CD4-positive, alpha-beta T cell treated with Interleukin-12 subunit alpha and Interleukin-12 subunit beta, for 1 hour (primary cell): Measurements from ENCODE around the gene PARS2.
"Not testable (repeated sequence)": the region's sequence is repeated elsewhere in the genome, so short reads cannot be mapped to it uniquely, and the experiment has no call there.

Experiments
- DNase-seq: peaks from one replicate; pipeline ENCODE4 v3.0.0-alpha.2; 2020

Gene PARS2

DNA sequence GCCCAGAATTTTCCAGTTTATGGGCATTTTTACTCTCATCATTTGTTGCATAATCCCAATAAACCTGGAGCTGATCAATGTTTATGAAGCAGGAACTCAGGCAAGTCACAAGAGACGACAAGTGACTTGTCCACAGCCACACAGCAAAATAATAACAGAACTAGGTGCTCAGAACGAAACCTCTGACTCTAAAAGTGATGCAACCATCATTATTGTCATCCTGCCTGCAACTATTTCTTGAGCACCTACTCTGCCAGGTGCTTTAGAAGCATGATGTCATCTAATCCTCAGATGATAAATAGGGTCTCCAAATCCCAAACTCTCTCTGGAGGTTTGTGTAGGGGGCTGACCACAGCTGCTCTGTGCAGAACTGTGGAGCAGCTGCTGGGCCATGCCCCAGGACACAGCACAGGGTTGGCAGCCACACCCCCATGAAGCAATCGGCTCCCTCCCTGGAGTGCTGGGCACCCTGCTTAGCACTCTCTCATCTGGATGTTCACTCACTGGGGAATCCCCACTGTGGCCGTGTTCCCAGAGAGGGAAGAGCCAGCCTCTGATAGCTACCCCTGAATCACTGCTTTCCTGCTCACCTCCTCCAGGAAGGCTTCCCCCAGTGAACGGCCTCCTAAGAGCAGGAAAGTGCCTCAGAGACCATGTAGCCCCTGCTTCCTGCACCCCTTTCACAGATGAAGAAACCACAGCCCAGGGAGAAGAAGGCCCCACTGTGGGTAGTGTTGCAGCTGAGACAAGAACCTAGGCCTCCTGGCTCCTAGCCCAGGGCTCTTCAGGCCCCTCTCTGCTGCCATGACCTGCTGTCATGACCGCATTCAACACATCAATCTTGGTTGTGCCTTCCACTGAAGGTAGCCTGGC lies 34.7 kb upstream of the PARS2 start:
- peak; percentile 13 for DNase-seq

DNA sequence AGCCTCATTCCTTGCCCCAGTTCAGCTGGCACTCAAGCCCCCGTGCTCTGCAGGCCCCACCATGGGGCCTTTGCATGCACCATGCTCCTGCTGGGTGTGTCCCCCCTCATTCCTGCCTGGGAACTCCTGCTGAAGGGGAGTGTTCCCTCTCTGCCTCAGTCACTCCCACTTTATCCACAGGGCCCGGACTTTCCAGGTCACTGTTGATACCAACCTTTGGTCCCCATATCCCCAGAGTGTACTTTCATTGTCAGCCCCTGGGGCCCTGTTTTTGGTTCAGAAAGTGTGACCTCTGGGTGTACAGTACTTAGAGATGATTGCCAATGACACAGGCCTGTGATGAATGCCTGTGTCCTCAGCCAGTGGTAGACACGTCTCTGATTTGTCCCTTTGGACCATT lies 33.9 kb upstream of the PARS2 start:
- DNase-seq: no peak

DNA sequence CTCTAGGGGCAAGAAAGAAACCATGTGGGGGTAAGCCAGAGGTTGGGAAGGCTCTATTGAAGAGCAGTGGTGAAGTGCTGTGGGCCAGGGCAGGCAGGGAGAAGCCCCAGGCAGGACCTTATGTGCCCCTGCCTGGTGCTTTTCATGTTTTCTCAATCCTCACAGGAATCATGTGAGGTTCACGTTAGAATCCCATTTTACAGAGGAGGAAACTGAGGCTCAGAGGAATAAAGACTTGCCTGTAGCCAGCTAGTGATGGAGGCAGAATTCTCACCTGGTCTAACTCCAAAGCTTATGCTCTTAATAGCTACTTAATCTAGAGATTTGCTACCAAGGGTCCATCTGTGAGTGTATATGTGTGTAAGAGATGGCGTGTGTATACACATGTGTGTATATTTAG lies 32.6 kb upstream of the PARS2 start:
- no peak for DNase-seq

DNA sequence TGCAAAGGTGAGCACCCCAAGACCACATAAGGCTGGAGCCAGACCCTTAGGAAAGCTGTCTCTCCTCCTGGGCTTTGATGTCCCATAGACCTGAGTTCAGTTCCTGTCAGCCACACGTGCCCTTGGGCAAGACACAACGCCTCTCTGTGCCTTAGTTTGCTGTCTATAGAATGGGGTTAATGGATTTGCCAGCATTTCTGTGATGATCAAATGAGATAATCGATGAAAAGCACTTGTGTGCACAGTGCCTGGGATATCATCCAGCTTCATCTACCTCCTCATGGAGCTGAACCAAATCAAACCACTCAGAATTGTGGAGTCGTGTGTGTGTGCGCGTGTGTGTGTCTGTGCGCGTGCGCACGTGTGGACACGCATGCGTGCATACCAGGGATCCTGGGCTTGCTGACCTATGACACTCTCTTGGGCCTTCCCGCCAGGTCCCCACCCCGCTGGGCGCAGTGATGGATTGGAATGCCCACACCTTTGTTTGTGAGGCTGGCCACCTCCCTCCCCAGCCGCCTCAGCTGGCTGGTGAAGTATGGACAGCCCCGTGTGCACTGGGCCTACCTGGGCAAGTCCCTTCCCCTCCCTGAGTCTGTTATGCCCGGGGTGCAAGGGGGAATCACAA lies 31.6 kb upstream of the PARS2 start:
- DNase-seq: no peak

DNA sequence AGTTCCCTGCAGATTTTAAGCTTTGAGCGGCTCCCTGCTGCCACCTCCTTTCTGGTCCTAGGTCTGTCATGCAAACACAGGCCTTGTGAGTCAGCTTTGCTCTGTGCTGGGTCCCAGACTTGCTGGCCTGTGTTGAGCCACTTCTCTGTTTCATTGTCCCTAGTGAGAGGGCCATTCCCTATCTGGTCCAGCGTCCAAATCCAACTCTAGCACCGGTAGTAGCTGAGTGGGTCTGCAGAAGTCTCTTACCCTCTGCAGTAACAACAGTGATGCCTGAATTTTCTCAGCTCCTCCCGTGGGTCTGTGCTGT lies 31.0 kb upstream of the PARS2 start:
- DNase-seq: no peak

DNA sequence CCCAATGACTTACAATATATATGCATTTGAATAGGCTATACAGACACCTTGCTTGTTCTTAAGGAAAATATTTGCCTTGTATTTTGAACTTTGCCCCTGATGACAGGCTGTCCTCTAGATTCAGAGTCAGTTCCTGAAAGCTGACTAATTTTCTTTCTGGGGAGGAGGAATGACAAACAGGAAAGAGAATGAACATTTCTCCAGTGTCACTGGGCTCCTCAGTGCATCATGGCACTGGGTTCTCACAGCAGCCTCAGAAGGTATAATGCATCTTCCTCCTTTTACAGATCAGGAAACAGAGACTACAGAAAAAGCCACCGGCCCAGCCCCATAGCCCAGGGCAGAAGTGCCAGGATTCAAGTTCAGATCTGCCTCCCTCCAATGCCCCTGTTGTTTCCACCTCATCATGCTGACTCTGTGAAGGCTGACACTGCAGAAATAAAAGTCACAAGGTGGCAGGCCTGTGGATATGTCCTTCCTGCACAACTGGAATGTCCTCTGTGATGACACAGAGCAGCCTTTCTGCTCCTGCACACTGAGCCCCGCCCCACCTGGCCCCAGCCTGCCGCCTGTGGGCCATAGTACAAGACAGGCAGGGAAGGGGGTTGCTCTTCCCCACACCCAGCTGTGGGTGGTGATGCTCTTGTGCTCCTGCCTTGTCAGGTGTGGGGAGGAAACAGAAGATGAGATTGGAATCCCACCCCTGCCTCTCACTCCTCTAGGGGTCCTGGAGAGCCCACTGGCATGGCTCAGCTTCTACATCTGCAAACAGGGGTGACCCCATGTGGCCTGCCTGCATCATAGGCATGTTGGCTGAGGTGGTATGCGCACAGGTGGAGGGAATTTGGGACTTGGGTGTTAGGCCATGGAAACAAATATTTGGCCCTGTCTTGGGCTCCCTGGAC lies 30.4 kb upstream of the PARS2 start:
- DNase-seq: no peak

DNA sequence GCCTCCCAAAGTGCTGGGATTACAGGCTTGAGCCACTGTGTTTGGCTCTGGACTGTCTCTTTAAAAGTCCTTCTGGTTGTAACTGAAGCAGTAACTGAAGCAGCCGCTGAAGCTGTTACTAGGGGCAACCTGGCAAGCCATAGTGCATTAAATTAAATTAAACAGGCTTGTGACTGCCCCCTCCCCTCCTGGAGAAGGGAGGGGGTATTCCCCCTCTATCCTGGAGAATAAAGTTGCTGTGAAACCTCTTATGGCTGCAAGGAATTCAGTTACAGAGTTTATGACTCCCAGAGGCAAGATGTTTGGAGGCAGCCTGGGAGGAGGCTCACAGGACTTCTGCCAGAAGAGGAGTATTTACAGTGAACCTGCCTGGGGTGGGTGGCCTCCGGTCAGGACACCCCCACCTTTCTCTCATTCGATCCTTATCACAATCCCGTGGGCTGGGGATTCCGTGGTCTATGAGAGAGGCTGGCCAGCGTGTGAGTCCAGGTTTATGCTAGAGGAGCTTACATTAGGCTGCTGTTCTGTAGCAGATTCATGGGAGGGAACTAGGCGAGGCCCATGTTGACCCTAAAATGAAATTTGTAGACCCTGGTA lies 28.5 kb upstream of the PARS2 start:
- no peak for DNase-seq

DNA sequence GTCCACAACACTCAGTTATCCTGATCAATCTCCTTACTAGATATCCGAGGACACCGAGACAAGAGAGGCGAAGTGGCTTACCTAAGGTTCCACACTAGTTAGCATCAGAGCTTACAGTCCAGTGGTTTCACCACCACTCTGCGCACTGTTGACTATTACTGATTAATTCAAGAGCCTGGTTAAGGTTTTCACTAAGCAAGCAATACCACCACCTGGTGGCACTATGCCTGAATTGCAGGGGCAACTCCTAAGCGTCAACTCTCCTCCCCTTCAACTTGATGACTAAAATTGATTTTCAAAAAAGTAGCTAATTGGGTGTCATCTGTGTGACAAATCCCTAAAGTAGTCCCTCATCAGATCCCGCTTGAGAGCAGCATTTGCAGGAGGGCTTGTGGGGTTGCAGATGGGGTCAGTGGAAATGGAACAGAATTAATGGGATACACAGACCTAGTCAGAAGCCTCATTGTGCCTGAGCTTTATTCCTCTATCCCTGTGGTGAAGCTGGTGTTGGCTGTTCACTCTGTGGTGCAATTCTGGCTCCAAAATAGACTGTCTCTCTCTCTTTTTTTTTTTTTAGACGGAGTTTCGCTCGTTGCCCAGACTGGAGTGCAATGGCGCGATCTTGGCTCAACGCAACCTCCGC lies 27.7 kb upstream of the PARS2 start:
- DNase-seq: peak; percentile 36

DNA sequence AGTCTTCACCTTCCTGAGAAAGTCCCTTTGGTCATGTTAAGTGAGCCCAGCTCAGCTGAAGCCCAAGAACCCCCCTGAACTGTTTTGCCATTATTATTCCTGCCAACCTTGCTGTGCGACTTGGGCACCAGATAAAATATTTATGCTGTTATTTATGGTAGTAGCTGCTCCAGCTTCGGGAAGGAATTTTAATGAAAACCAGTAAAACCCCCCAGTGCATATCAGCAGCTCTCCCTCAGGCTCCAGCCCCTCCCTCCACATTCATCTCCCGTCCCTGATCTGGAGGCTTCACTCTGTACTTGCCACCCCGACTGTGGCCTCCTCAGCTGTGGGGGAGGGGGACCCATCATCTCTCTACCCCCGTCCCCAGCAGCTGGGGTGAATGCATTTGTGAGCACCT lies 24.1 kb upstream of the PARS2 start:
- DNase-seq: no peak

DNA sequence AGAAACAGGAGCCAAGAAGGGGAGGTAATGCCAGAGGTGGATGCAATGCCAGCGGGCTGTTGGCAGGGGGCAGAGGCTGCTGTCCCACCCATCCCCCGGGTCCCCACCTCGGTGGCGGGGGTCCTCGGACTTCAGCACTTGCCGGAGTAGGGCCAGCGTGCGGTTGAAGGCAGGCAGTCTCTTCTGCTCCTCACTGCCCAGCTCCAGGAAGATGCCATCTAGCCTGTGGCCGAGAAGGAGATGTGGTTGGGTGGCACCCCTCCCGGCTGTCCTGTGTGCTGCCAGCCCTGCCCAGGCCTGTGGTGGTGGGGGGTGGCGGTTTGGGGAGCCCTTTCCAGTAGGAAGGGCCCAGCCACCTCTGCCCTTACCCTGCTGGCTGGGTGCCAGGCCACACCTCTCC lies 23.3 kb upstream of the PARS2 start:
- DNase-seq: no peak

DNA sequence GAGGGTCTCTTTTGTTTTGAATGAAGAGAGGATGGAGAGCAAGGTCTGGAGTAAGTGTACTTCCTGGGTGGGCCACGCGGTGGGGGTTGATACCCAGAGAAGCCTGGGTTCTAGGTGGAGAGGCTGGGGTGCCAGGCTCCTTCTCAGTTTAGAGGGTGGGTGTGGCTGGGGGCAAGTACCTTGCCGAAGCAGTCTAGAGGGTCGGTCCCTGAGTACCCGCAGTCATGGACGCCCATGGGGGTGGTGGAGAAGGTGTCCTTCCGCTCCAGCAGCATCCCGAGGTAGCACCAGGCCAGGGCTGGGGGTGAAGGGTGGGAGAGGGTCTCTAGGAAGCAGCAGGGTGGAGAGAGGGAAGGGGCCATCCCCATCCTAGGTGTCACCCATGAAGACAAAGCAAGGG lies 22.5 kb upstream of the PARS2 start:
- no peak for DNase-seq

DNA sequence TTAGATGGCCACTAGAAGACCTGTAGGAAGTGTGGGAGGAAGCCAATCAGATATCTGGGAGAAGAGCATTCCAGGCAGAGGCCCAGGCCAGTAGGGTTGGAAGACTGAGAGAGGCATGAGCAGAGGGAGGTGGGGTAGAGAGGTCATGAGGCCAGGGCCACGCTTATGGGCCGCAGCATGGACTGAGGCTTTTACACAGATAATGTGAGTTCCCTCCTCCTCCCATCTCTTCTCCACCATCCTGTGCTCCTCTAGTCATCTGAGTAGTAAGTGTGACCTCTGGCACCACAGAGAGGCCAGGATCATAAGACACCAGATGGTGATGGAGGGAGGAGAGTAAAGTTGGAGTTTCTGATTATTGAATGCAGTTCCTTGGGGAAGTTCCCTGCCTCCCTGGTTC lies 19.7 kb upstream of the PARS2 start:
- no peak for DNase-seq

DNA sequence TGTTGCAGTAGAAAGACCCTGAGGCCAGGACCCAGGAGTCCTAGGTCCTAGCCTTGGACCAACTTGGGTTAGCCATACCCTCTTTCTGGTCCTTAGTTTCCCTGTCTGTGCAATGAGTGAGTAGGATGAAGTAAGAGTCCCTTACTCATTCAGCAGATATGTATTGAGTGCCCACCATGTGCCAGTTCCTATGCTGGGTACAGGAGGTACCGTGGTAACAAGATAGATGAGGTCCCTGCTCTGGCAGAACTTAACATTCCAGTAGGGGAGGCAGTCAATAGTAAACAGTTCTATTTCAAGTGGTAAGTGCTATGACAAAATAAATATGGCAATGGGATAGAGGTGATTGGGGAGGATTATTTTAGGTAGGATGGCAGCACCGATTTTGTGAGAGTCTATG lies 18.3 kb upstream of the PARS2 start:
- no peak for DNase-seq

DNA sequence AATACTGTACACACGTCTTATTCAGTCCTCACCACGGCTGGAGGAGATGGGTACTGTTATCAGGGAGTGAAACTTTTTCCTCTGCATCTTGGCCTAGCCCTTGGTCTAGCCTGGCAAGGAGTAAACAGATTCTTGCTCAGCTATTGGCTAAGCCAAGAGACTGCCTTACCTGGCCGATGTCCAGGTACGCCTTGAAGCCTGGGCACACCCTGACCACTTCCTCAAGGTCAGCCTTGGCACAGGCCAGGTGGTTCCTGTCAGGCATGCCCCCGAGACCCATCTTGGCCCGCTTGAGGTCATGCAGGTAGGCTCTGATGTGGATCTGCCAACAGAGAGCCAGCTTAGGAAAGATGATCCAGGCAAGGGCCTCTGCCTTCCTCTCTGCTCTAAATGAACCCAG lies 17.8 kb upstream of the PARS2 start:
- DNase-seq: no peak

DNA sequence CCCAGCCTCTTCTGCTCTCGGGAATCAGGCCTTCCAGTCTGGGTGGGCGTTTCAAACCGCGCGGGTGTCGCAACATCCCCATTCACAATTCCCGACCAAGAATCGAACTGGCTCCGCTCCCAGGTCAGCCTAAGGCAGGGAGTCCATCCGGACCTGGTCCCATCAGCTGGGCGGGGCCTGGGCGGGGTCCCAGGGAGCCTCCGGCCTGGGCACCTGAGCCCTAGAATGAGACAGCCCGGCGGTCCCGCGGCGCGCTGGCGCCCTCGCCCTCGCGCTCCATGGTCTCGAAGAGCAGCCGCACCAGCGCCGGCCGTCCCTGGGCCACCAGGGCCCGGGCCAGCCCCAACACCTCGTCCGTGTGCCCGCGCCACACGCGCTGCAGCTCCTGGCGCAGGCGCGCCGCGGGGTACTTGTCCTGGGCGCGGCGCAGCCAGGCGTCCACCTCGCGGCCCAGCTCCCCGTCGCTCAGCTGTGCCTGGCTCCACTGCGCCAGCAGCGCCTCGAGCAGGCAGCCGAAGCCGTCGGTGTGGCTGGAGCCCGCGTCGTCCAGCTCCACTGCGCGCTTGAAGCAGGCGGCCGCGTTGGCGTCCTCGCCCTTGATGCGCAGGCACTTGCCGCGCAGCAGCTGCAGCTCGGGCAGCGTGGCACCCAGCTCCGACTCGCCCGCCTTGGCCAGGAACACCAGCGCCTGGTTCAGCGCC lies 16.9 kb upstream of the PARS2 start:
- DNase-seq: no peak

DNA sequence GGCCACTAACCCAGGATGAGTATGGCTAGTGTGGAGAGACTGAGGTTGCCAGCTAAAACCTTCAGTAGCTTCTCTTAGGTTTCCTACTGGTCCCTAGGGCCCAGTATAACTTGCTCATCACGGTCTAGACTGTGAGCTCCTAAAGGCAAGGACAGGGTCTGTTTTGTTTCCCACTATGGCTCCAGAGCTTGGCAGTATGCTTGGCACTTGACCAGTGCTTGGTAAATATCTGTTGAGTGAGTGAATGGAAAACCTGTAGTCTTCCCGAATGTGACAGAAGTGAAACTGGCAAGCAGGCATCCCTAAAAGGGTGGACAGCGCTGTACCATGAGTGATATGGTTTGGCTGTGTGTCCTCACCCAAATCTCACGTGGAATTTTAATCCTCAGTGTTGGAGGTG lies 13.1 kb upstream of the PARS2 start:
- no peak for DNase-seq

DNA sequence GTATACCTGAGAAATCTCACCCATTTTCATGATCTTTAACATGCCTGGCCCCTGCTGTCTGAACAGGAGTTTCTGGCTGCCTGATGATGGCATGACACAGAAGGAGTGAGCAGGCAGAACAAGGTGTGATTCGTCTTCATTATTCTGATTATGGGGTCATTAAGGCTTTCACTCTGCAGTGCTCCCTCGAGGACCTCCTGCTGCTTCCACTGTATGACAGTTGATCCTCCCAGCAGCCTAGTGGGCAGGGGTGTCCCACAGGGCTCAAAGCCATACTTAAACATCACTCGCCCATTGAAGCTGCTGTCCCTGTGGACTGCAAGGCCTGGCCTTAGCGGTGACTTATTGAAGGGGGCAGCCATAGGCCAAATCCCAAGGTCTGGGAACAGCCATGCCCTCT lies 12.7 kb upstream of the PARS2 start:
- no peak for DNase-seq

DNA sequence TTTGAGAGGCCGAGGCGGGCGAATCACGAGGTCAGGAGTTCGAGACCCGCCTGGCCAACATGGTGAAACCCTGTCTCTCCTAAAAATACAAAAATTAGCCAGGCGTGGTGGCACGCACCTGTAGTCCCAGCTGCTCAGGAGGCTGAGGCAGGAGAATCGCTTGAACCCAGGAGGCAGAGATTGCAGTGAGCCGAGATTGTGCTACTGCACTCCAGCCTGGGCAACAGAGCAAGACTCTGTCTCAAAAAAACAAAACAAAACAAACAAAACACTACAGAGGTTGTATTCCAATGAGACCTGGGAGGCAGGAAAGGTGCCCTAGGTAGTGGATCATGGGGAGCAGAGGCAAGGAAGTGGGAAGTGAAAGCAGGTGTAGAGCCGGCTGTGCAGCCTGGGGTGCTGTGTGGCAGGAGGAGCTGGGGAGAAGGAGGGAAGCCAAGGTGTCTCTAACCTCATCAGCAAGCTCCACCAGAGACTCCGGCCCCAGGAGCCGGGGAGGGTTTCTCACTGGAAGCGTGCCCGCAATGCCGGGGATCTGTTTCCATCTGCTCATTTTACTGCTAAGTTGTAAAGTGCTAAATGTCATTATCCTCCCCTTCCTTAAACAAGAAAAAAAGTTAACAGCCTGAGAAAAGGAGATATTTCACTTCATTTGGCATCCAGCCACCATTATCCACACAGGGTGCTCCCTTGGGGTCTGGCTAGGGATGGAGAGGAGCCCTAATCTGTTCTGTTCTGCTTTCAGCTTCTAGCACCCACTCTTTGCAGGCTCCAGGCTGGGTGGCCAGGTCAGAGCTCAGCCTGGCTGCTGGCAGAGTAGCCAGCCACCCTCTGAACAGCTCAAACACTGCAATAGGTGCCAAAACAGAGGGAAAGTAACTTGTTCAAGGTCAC lies 11.8 kb upstream of the PARS2 start:
- not testable (repeated sequence) for DNase-seq

DNA sequence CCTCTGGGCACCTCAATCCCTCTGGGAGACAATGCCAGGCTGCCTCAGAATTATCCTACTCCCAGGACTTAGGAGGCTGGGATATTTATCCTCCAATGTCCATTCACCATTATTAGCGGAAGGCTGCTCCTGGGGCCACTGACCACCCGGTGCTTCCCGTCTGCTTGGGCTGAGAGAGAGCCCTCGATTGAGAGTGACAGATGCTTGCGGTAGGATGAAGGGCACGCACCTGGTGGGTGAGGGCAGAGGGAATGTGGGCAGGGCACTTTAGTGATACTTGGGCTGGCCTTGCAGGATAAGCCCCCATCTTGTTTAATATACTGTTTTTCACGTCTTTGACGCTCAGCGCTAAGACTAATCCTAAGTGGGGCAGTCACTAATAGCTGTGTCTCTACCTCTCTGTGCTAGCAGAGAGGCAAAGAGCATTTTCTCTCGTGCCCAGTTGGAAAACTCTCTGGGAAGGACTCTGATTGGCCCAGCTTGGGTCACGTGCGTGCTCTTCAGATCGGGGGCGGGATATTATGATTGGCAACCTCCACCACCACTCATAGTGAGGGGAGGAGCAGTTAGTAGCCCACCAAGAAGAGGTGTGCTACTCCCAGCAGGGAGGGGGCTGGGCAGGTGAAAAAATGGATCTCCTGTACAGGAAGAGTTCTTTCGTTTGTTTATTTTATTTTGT lies 10.6 kb upstream of the PARS2 start:
- no peak for DNase-seq

DNA sequence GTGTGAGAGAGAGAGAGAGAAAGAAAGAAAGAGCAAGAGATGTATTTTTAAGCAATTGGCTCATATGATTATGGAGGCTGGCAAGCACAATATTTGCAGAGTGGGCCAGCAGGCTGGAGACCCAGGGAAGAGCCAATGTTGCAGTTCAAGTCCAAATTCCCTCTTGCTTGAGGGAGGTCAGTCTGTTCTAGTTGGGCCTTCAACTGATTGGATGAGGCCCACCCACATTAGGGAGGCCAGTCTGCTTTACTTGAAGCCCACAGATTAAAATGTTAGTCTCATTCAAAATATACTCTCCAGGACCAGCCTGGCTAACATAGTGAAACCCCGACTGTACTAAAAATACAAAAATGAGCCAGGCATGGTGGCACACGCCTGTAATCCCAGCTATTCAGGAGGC lies 8.6 kb upstream of the PARS2 start:
- DNase-seq: no peak

DNA sequence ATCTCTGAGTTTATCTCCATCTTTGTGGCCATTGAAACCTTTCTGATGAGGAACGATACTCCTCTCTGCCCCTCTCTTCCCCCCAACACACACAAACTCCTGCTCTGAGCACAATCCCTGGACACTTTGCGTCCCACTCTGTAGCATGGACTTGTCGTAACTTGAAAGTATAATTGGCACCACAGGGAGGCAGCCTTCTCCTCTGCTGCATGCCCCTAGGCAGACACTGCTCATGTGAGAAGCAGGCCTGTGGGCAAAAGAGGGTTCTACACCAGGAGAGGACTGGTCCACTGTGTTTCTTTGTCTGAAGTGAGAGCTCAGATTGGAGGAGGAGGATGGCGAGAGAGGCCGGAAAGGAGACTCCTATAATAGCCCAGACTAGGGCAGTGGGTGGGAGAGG lies 3.8 kb upstream of the PARS2 start:
- DNase-seq: no peak
